HCT116 (cell line): ENCODE measurements around the gene EML4.
"Not testable (repeated sequence)": the region's sequence is repeated elsewhere in the genome, so short reads cannot be mapped to it uniquely, and the experiment has no call there.

ENCODE experiments used
- CTCF ChIP-seq, 3 experiments: fragments of 200-600 bp in 1 of 3; sonication (generic) in 1 of 3; IDR thresholded peaks in 2 of 3; conservative IDR thresholded peaks in 1 of 3; 2 replicates each; pipeline ENCODE4 v1.5.1; 2012 to 2017; ENCODE audit warnings: low read depth in 2 of 3, low read length in 2 of 3, antibody characterized with exemption in 1 of 3, borderline replicate concordance in 1 of 3, control low read depth in 1 of 3, mild to moderate bottlenecking in 1 of 3, mixed read lengths in 1 of 3, mixed run types in 1 of 3, moderate library complexity in 1 of 3; ENCODE audit not compliant: insufficient read depth in 1 of 3
- EZH2 ChIP-seq: fragments of 200-600 bp; sonication (generic); IDR thresholded peaks from 2 replicates; pipeline ENCODE4 v1.6.1; 2017; ENCODE audit warnings: antibody characterized with exemption, mixed run types

- TF ChIP-seq EZH2; CTCF (IDR thresholded peaks at IDR 0.05 in 2 of 3, conservative IDR thresholded peaks at IDR 0.05 in 1 of 3; ENCODE audit: borderline replicate concordance in 1 of 3, insufficient read depth in 1 of 3, low read depth in 2 of 3, low read length in 2 of 3): not testable (repeated sequence)
Observed at GRCh38 chr2:42173467-42173866, 4.3 kb downstream of the EML4 start.
